ENCODE measurements around the gene RRM1.

DNA sequence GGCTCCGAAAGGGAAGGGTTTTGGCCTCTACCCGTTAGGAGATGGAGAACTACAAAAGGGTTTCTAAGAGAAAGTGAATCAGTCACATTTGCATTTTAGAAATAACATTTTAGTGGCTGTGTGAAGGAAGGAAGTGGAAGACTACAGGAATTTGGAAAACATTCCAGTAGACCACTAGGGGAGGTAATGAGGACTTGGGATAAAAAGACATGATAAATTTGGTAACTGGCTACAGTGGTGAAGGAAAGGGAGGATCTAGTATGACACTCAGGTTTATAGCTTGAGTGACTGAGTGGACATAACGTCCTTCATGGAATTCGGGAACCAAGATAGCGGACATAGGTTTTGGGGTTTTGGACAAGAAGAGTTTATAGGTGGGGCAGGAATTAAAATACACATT, 7.0 kb upstream of the RRM1 start:
- TF ChIP-seq, protein P1, sequence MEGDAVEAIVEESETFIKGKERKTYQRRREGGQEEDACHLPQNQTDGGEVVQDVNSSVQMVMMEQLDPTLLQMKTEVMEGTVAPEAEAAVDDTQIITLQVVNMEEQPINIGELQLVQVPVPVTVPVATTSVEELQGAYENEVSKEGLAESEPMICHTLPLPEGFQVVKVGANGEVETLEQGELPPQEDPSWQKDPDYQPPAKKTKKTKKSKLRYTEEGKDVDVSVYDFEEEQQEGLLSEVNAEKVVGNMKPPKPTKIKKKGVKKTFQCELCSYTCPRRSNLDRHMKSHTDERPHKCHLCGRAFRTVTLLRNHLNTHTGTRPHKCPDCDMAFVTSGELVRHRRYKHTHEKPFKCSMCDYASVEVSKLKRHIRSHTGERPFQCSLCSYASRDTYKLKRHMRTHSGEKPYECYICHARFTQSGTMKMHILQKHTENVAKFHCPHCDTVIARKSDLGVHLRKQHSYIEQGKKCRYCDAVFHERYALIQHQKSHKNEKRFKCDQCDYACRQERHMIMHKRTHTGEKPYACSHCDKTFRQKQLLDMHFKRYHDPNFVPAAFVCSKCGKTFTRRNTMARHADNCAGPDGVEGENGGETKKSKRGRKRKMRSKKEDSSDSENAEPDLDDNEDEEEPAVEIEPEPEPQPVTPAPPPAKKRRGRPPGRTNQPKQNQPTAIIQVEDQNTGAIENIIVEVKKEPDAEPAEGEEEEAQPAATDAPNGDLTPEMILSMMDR (optimal IDR thresholded peaks at IDR 0.05 in 1 of 3, IDR thresholded peaks at IDR 0.05 in 1 of 3, conservative IDR thresholded peaks at IDR 0.05 in 1 of 3; ENCODE audit: extremely low read depth in 1 of 3, insufficient read depth in 2 of 3, low read length in 3 of 3): peak in 1 of 3 experiments; percentile 31
- TF ChIP-seq EZH2 (IDR thresholded peaks at IDR 0.05; ENCODE audit: low read length): no peak

All from keratinocyte (primary cell).